Natural killer cell treated with Interleukin-12 subunit alpha and Interleukin-12 subunit beta and Interleukin-15 and Interleukin-18, amount 100 ng/mL, for 72 hours (primary cell): Measurements from ENCODE around the gene SLC25A22. TPM values are rescaled to one million over a fixed set of nuclear protein-coding genes. Genes with fewer than 3 reads are reported as not detected.
A peak's percentile ranks its signal among the peaks of the same experiment; 100 is the strongest.

ENCODE experiments used
- ATAC-seq, 2 donors: fragments of 150-1000 bp; cut with Tn5 transposase in 1 of 2; sonication (Bioruptor Pico), chemical (Tn5 transposase) in 1 of 2; 2 replicates each; pipeline ENCODE4 v1.10.0; 2021
- DNase-seq: peaks from one replicate; pipeline ENCODE4 v3.0.0; 2022; ENCODE audit warnings: low spot score
- H3K27ac Mint-ChIP-seq, 2 donors: 1 replicate in 1 of 2; 2 replicates in 1 of 2; pipeline ENCODE4 v1.8.0; 2022; ENCODE audit warnings: mixed read lengths in 2 of 2, mild to moderate bottlenecking in 1 of 2, moderate library complexity in 1 of 2
- H3K27me3 Mint-ChIP-seq, 2 donors: 1 replicate in 1 of 2; 2 replicates in 1 of 2; pipeline ENCODE4 v1.8.0; 2022; ENCODE audit warnings: mixed read lengths in 2 of 2
- H3K36me3 Mint-ChIP-seq: one replicate; pipeline ENCODE4 v1.8.0; 2022; ENCODE audit warnings: mixed read lengths
- H3K4me1 Mint-ChIP-seq, 2 donors: 1 replicate in 1 of 2; 2 replicates in 1 of 2; pipeline ENCODE4 v1.8.0; 2022; ENCODE audit warnings: low read depth in 2 of 2, mixed read lengths in 2 of 2, mild to moderate bottlenecking in 1 of 2
- H3K4me3 Mint-ChIP-seq: one replicate; pipeline ENCODE4 v1.8.0; 2022; ENCODE audit warnings: mixed read lengths
- H3K9me3 Mint-ChIP-seq: 2 replicates; pipeline ENCODE4 v1.8.0; 2022; ENCODE audit warnings: mixed read lengths
- total RNA-seq, 2 donors: library from RNA; stranded (reverse); gene quantifications; one replicate each; pipeline ENCODE4 v1.2.3, GENCODE V29; 2022

Gene SLC25A22
- total RNA-seq, 2 donors from 2014 or later, result 64.3 to 125 TPM

DNA sequence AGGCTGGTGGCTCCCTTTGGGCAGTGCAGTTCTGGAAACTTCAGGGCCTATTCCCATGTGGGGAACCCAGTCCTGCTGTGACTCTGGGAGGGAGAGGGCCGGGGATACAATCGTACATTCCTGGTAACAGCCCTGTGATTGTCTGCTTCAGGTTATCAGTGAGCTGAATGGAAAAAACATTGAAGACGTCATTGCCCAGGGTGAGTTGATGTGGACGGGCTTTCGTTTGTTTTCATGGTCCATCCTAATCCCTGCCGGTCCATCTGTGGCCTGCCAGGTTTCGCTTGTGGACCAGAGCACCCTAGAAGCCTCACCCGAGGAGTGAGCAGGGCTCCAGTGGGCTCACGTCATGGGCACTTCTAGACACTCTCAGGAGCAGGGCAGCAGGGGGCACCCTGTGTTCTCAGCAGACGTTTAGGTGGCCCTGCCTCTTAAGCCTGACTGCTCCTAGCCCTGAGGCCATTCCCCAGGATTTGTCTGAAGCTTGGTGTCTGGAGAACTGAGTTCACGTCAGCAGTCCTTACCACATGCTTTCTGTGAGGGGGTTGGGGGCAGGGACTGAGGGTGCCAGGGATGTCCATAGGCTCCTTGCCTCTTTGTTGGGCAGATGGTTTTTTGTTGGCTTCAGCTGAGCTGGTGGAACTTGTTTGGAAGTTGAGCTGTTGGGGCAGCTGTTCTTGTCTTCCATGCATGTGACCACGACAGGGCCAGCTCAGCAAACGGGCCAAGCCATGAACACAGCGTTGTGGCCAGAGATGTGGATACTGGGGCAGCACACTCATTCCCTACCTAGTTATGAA is 13.6 kb upstream of the SLC25A22 start:
- H3K4me3 Mint-ChIP-seq, result peak overlapping the region; percentile 92
- H3K9me3 Mint-ChIP-seq, result no peaks in the 10 kb centered on the region
- ATAC-seq (no peak), DNase-seq (no peak)
- H3K36me3 Mint-ChIP-seq, result peaks cover 7% of the 10 kb centered on the region
- no peaks in the 10 kb centered on the region for H3K27me3 Mint-ChIP-seq
- H3K27ac Mint-ChIP-seq, result peak overlapping the region; percentile 97
- peaks cover 22 to 33% of the 10 kb centered on the region in 2 donors for H3K4me1 Mint-ChIP-seq

GRCh38 chr11:810040-810567 is 12.0 kb upstream of the SLC25A22 start:
- Mint-ChIP-seq H3K4me3 (peak overlapping the region; percentile 92), H3K4me1 (peaks cover 22 to 33% of the 10 kb centered on the region in 2 donors), H3K36me3 (peaks cover 7% of the 10 kb centered on the region), H3K9me3 (no peaks in the 10 kb centered on the region), H3K27ac (peak overlapping the region; percentile 97), H3K27me3 (no peaks in the 10 kb centered on the region)
- no peak for ATAC-seq
- no peak for DNase-seq

- no peaks in the 10 kb centered on the region for H3K27me3 Mint-ChIP-seq
- ATAC-seq (peak; percentile 89 to 93), DNase-seq (peak; percentile 98)
- H3K36me3 Mint-ChIP-seq, result peaks cover 7% of the 10 kb centered on the region
- H3K9me3 Mint-ChIP-seq, result no peaks in the 10 kb centered on the region
- peak within 1 kb of the TSS; percentile 92 for H3K4me3 Mint-ChIP-seq
- peak within 1 kb of the TSS; percentile 97 for H3K27ac Mint-ChIP-seq
- H3K4me1 Mint-ChIP-seq, result peaks cover 22 to 33% of the 10 kb centered on the region in 2 donors
These were observed 11.4 kb upstream of the SLC25A22 start, which contains the start of gene RPLP2 for GRCh38 chr11:809287-810039. RPLP2 (plus strand) TSS chr11:809967; CDS start chr11:810235, 268 bp downstream.

DNA sequence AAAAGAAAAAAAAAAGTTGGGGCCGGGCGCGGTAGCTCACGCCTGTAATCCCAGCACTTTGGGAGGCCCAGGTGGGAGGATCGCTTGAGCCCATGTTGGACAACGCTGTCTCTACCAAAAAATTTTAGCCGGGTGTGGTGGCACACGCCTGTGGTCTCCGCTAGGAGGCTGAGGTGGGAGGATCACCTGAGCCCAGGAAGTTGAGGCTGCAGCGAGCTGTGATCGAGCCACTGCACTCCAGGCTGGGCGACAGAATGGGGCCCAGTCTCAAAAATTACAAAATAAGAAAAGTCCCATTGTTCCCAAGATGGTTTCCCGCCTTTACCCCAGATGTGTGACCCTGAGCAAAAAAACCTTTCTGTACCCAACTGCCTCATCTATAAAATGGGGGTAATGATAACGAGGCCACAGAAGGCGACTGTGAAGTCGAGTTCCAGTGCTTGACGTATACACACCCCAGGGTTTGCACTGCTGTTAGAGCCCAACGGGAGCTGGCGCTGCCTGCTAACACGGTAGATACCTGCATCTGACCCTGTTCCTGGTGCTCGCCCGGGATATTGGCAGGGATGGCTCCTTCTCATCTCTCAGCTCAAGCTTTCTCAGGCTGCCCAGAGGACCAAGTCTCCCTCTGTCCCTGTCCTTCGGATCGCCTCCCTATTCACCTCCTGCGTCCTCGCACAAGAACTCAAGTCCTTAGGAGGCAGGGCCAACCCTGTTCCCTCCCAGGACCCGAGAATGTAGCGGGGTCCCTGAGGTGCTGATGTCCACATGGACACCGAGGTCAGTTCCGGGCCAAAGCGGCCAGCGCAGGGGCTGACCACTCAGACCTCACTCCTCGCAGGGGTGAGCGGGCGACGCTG is 10.6 kb upstream of the SLC25A22 start:
- Mint-ChIP-seq H3K27me3 (no peaks in the 10 kb centered on the region), H3K4me3 (peak overlapping the region; percentile 92), H3K36me3 (peaks cover 7% of the 10 kb centered on the region), H3K9me3 (no peaks in the 10 kb centered on the region), H3K27ac (peak overlapping the region; percentile 97), H3K4me1 (peaks cover 22 to 33% of the 10 kb centered on the region in 2 donors)
- DNase-seq (no peak), ATAC-seq (no peak)

- Mint-ChIP-seq H3K4me1 (peaks cover 7 to 13% of the 10 kb centered on the region in 2 donors), H3K27ac (peak overlapping the region in 1 of 2 donors; percentile 27), H3K27me3 (no peaks in the 10 kb centered on the region), H3K9me3 (no peaks in the 10 kb centered on the region), H3K36me3 (no peaks in the 10 kb centered on the region), H3K4me3 (peak overlapping the region; percentile 70)
- ATAC-seq (no peak), DNase-seq (no peak)
These were observed 6.5 kb upstream of the SLC25A22 start for GRCh38 chr11:804599-804964.

GRCh38 chr11:803770-804598 is 5.9 kb upstream of the SLC25A22 start:
- H3K4me1 Mint-ChIP-seq, result peaks cover 6 to 12% of the 10 kb centered on the region in 2 donors
- H3K27ac Mint-ChIP-seq, result peak overlapping the region in 1 of 2 donors; percentile 27
- no peaks in the 10 kb centered on the region for H3K27me3 Mint-ChIP-seq
- H3K36me3 Mint-ChIP-seq, result no peaks in the 10 kb centered on the region
- ATAC-seq, result no peak
- H3K9me3 Mint-ChIP-seq, result no peaks in the 10 kb centered on the region
- H3K4me3 Mint-ChIP-seq, result peak overlapping the region; percentile 70
- DNase-seq, result no peak

GRCh38 chr11:803467-803742 is 5.3 kb upstream of the SLC25A22 start:
- H3K27me3 Mint-ChIP-seq, result no peaks in the 10 kb centered on the region
- ATAC-seq, result no peak

GRCh38 chr11:802693-803466 is 4.8 kb upstream of the SLC25A22 start:
- Mint-ChIP-seq H3K4me1 (peaks cover 2 to 4% of the 10 kb centered on the region in 2 donors), H3K4me3 (no peak overlapping the region), H3K36me3 (no peaks in the 10 kb centered on the region), H3K27me3 (no peaks in the 10 kb centered on the region), H3K27ac (no peak overlapping the region), H3K9me3 (no peaks in the 10 kb centered on the region)
- ATAC-seq (no peak), DNase-seq (no peak)

More at GRCh38 chr11:803467-803742, 5.3 kb upstream of the SLC25A22 start:
- no peak overlapping the region for H3K27ac Mint-ChIP-seq
- H3K4me1 Mint-ChIP-seq, result peaks cover 3 to 6% of the 10 kb centered on the region in 2 donors
- no peak for DNase-seq
- H3K4me3 Mint-ChIP-seq, result no peak overlapping the region
- no peaks in the 10 kb centered on the region for H3K9me3 Mint-ChIP-seq
- no peaks in the 10 kb centered on the region for H3K36me3 Mint-ChIP-seq

- H3K27ac Mint-ChIP-seq, result no peak overlapping the region
- H3K36me3 Mint-ChIP-seq, result no peaks in the 10 kb centered on the region
- no peak for ATAC-seq
- no peaks in the 10 kb centered on the region for H3K4me1 Mint-ChIP-seq
- no peak for DNase-seq
- no peaks in the 10 kb centered on the region for H3K9me3 Mint-ChIP-seq
- H3K4me3 Mint-ChIP-seq, result no peak overlapping the region
- no peaks in the 10 kb centered on the region for H3K27me3 Mint-ChIP-seq
These were observed 4.0 kb upstream of the SLC25A22 start for GRCh38 chr11:802018-802617.

DNA sequence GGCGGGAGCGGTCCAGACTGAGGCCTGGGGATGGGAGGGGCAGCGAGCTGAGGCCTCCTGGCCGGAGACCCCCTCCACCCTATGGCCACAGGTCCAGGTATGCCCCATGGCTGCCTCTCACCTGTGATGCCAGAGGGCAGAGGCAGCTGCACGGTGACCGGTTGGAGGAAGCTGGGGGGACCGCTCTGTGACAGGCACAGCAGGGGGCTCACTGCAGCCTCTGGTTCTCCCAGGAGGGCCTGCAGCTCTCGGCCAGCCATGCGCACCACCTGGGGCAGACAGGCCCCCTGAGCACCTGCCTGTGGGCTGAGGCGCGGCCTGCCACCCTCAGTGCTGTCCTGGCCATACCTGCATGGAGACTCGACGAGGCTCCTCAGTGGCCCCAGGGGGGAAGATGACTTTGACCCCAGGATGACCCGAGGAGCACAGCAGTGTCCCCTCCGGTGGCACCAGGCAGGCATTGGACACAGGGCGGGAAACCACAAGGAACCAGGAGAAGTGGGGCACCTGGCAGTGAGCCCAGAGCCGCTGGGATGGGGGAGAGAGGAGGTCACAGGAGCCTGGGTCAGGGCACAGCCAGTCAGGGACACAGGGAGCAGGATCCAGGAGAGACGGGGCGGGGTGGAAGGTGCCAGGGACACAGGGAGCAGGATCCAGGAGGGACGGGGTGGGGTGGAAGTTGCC is 3.2 kb upstream of the SLC25A22 start:
- no peak for ATAC-seq
- H3K4me1 Mint-ChIP-seq, result peaks cover 2 to 3% of the 10 kb centered on the region in 2 donors
- H3K27me3 Mint-ChIP-seq, result no peaks in the 10 kb centered on the region
- no peaks in the 10 kb centered on the region for H3K36me3 Mint-ChIP-seq
- no peaks in the 10 kb centered on the region for H3K9me3 Mint-ChIP-seq
- no peak overlapping the region for H3K4me3 Mint-ChIP-seq
- no peak for DNase-seq
- no peak overlapping the region for H3K27ac Mint-ChIP-seq

- Mint-ChIP-seq H3K4me1 (peaks cover 7% of the 10 kb centered on the region in 2 donors), H3K27ac (no peak overlapping the region), H3K36me3 (no peaks in the 10 kb centered on the region), H3K4me3 (no peak overlapping the region), H3K9me3 (no peaks in the 10 kb centered on the region), H3K27me3 (no peaks in the 10 kb centered on the region)
- DNase-seq (no peak), ATAC-seq (no peak)
These were observed 2.4 kb upstream of the SLC25A22 start for GRCh38 chr11:800473-800872.
